ENCODE measurements around the gene C15orf62. TPM values are rescaled to one million over a fixed set of nuclear protein-coding genes. Genes with fewer than 3 reads are reported as not detected.

The C15orf62 gene
- total RNA-seq, 1 experiment from 2014 or later: 0.72 TPM

- H3K27me3 Mint-ChIP-seq (ENCODE audit: low read depth): no peaks in the 10 kb centered on the region
- H3K4me3 Mint-ChIP-seq: peak overlapping the region; percentile 53
- ATAC-seq (peak; percentile 88), DNase-seq (ENCODE audit: low spot score) (peak; percentile 80)
- ChIA-PET POLR2A (interaction anchor here (0.7 to 1.6 kb wide), 5 partner anchors 9 to 70 kb away, joined by 3 to 7 read pairs (median 3); partner anchors contain the start of gene SPINT1), CTCF (interaction anchor here (0.6 to 4.0 kb wide), 15 partner anchors 10 to 193 kb away, joined by 3 to 65 read pairs (median 4); partner anchors contain the start of genes GCHFR, SPINT1 and VPS18)
- H3K36me3 Mint-ChIP-seq: peaks cover 6% of the 10 kb centered on the region; the same call in 1 of the 2 replicates
- TF ChIP-seq ERG (CRISPR knock-in tag; IDR thresholded peaks at IDR 0.05) (no peak), ESRRA (CRISPR knock-in tag; IDR thresholded peaks at IDR 0.05; ENCODE audit: borderline replicate concordance) (no peak), STAT6 (CRISPR knock-in tag; conservative IDR thresholded peaks at IDR 0.05; ENCODE audit: low read depth) (no peak), ZNF281 (CRISPR knock-in tag; IDR thresholded peaks at IDR 0.05) (0 out of 2 replicates have a peak, but pooled peaks have one; percentile 57), PRRX2 (CRISPR knock-in tag; IDR thresholded peaks at IDR 0.05) (no peak), NFE2L1 (CRISPR knock-in tag; IDR thresholded peaks at IDR 0.05) (no peak), ATF2 (CRISPR knock-in tag; IDR thresholded peaks at IDR 0.05; ENCODE audit: borderline replicate concordance, low read depth) (no peak), AR (CRISPR knock-in tag; IDR thresholded peaks at IDR 0.05) (no peak), FOXJ3 (CRISPR knock-in tag; IDR thresholded peaks at IDR 0.05; ENCODE audit: borderline replicate concordance) (no peak), ZNF423 (CRISPR knock-in tag; IDR thresholded peaks at IDR 0.05) (no peak; the same call in 1 of the 2 replicates), TEAD1 (CRISPR knock-in tag; IDR thresholded peaks at IDR 0.05) (peak; percentile 62; the same call in 1 of the 2 replicates)
- no peaks in the 10 kb centered on the region for H3K9me3 Mint-ChIP-seq
- peak overlapping the region; percentile 95 for H3K27ac Mint-ChIP-seq
- peaks cover 57% of the 10 kb centered on the region for H3K4me1 Mint-ChIP-seq
Observed at GRCh38 chr15:40787344-40787841, 17.6 kb downstream of the C15orf62 start.

GRCh38 chr15:40787991-40788390 lies 18.2 kb downstream of the C15orf62 start:
- Mint-ChIP-seq H3K36me3 (peaks cover 6% of the 10 kb centered on the region; the same call in 1 of the 2 replicates), H3K4me1 (peaks cover 54% of the 10 kb centered on the region), H3K27ac (peak overlapping the region; percentile 95), H3K27me3 (ENCODE audit: low read depth) (no peaks in the 10 kb centered on the region), H3K4me3 (peak overlapping the region; percentile 25; the same call in 1 of the 2 replicates), H3K9me3 (no peaks in the 10 kb centered on the region)
- no peak for TF ChIP-seq NR1H2 (CRISPR knock-in tag; IDR thresholded peaks at IDR 0.05)
- no peak for TF ChIP-seq E2F5 (CRISPR knock-in tag; IDR thresholded peaks at IDR 0.05)
- TF ChIP-seq IRF2 (CRISPR knock-in tag; IDR thresholded peaks at IDR 0.05; ENCODE audit: borderline replicate concordance, low read depth): no peak
- TF ChIP-seq RORB (CRISPR knock-in tag; IDR thresholded peaks at IDR 0.05): no peak
- TF ChIP-seq FOXK1 (CRISPR knock-in tag; IDR thresholded peaks at IDR 0.05): no peak
- TF ChIP-seq GABPB1 (CRISPR knock-in tag; IDR thresholded peaks at IDR 0.05): no peak
- no peak for TF ChIP-seq RELA (CRISPR knock-in tag; IDR thresholded peaks at IDR 0.05; ENCODE audit: borderline replicate concordance)
- no peak for TF ChIP-seq CBFB (CRISPR knock-in tag; IDR thresholded peaks at IDR 0.05; ENCODE audit: low read depth)
- CTCF ChIA-PET: interaction anchor here (0.6 to 4.0 kb wide), 15 partner anchors 9 to 193 kb away, joined by 3 to 65 read pairs (median 4); partner anchors contain the start of genes SPINT1 and VPS18
- POLR2A ChIA-PET: interaction anchor here (0.7 to 1.6 kb wide), 6 partner anchors 9 to 342 kb away, joined by 3 to 7 read pairs (median 3); partner anchors contain the start of gene SPINT1
- DNase-seq (ENCODE audit: low spot score) (no peak), ATAC-seq (peak; percentile 18)
